SK-N-SH (cell line): Measurements from ENCODE around the gene PDE6D. TPM values are rescaled to one million over a fixed set of nuclear protein-coding genes. Genes with fewer than 3 reads are reported as not detected.

Experiments used
- CTCF ChIA-PET: fragments of 300-600, 350-600 bp; formaldehyde crosslinking; extraction: SDS; loops from one replicate; lab custom pipeline; 2021; lab: Yijun Ruan, JAX
- POLR2A ChIA-PET: fragments of 350-600 bp; sonication (Branson Sonifier 250); formaldehyde crosslinking; extraction: SDS; loops from one replicate; lab custom pipeline; 2020; ENCODE audit warnings: antibody characterized with exemption, inconsistent platforms; lab: Yijun Ruan, JAX
- DNase-seq: peaks from one replicate; pipeline ENCODE4 v3.0.0; 2012
- H2AFZ ChIP-seq: fragments of 200-600 bp; sonication (generic); 2 replicates; pipeline ENCODE4 v1.8.1; 2016; ENCODE audit warnings: antibody characterized with exemption, mild to moderate bottlenecking, low read depth
- H3F3A ChIP-seq: fragments of 200-600 bp; sonication (generic); replicated peaks from 2 replicates; pipeline ENCODE3; 2016; ENCODE audit warnings: antibody characterized with exemption, mild to moderate bottlenecking; ENCODE audit not compliant: insufficient read depth
- H3K27ac ChIP-seq, 2 experiments: fragments of 200-500 bp in 1 of 2; fragments of 200-600 bp in 1 of 2; sonication (Bioruptor generic) in 1 of 2; sonication (generic), shearing (Covaris generic) in 1 of 2; 2 replicates each; pipeline versions ENCODE4 v1.5.1 to v1.6.1; 2014 to 2016; ENCODE audit warnings: low read depth in 2 of 2, inconsistent platforms in 1 of 2, low read length in 1 of 2, mild to moderate bottlenecking in 1 of 2, mixed read lengths in 1 of 2
- H3K27me3 ChIP-seq: fragments of 200-600 bp; sonication (generic), shearing (Covaris generic); 2 replicates; pipeline ENCODE4 v1.6.1; 2016; ENCODE audit warnings: mixed run types; ENCODE audit not compliant: insufficient read depth
- H3K36me3 ChIP-seq, 2 experiments: fragments of 200-500 bp in 1 of 2; fragments of 200-600 bp in 1 of 2; sonication (Bioruptor generic) in 1 of 2; sonication (generic) in 1 of 2; replicated peaks in 1 of 2; 2 replicates each; pipeline versions ENCODE3 to v1.5.1; 2014 to 2016; ENCODE audit warnings: low read length in 1 of 2, mild to moderate bottlenecking in 1 of 2; ENCODE audit not compliant: insufficient read depth in 2 of 2, control insufficient read depth in 1 of 2
- H3K4me1 ChIP-seq, 2 experiments: fragments of 200-500 bp in 1 of 2; fragments of 200-600 bp in 1 of 2; sonication (Bioruptor generic) in 1 of 2; sonication (generic), shearing (Covaris generic) in 1 of 2; 2 replicates each; pipeline versions ENCODE4 v1.5.1 to v1.6.1; 2014 to 2016; ENCODE audit warnings: low read depth in 1 of 2, low read length in 1 of 2, mixed run types in 1 of 2; ENCODE audit not compliant: insufficient read depth in 2 of 2, control insufficient read depth in 1 of 2
- H3K4me2 ChIP-seq: fragments of 200-600 bp; sonication (generic), shearing (Covaris generic); 2 replicates; pipeline ENCODE4 v1.6.1; 2017; ENCODE audit warnings: mixed run types
- H3K4me3 ChIP-seq, 2 experiments: fragments of 200-500 bp in 1 of 2; fragments of 200-600 bp in 1 of 2; sonication (Bioruptor generic) in 1 of 2; sonication (generic), shearing (Covaris generic) in 1 of 2; 2 replicates each; pipeline versions ENCODE4 v1.5.1 to v1.8.1; 2014 to 2016; ENCODE audit warnings: low read depth in 2 of 2, inconsistent platforms in 1 of 2, low read length in 1 of 2, mild to moderate bottlenecking in 1 of 2, mixed read lengths in 1 of 2, moderate library complexity in 1 of 2
- H3K79me2 ChIP-seq: fragments of 200-600 bp; sonication (generic); 2 replicates; pipeline ENCODE4 v1.8.1; 2017; ENCODE audit warnings: mild to moderate bottlenecking; ENCODE audit not compliant: insufficient read depth
- H3K9ac ChIP-seq: fragments of 200-600 bp; sonication (generic); 2 replicates; pipeline ENCODE4 v1.6.1; 2017; ENCODE audit warnings: mixed run types
- H3K9me2 ChIP-seq: fragments of 200-600 bp; sonication (generic); 2 replicates; pipeline ENCODE4 v1.6.1; 2017; ENCODE audit warnings: mixed run types
- H3K9me3 ChIP-seq: fragments of 200-600 bp; sonication (generic); 2 replicates; pipeline ENCODE4 v1.6.1; 2017; ENCODE audit warnings: mixed run types, mild to moderate bottlenecking, moderate library complexity
- H4K20me1 ChIP-seq: fragments of 200-600 bp; sonication (generic); 2 replicates; pipeline ENCODE4 v1.6.1; 2017; ENCODE audit warnings: mild to moderate bottlenecking, mixed run types; ENCODE audit not compliant: insufficient read depth
- CHD2 ChIP-seq: fragments of 150-350 bp; IDR thresholded peaks from 2 replicates; pipeline ENCODE4 v1.6.1; 2018; ENCODE audit warnings: low read length; ENCODE audit not compliant: partially characterized antibody
- CTCF ChIP-seq: fragments of 200-600 bp; sonication (generic); IDR thresholded peaks from 2 replicates; pipeline ENCODE4 v1.6.1; 2017; ENCODE audit warnings: antibody characterized with exemption, mild to moderate bottlenecking, moderate library complexity
- EZH2phosphoT487 ChIP-seq: fragments of 200-600 bp; sonication (generic); IDR thresholded peaks from 2 replicates; pipeline ENCODE4 v1.6.1; 2017; ENCODE audit warnings: low read depth, mixed run types, mild to moderate bottlenecking, antibody characterized with exemption, moderate library complexity, borderline replicate concordance
- JUND ChIP-seq: IDR thresholded peaks from 2 replicates; pipeline ENCODE4 v1.4.0; 2012
- MXI1 ChIP-seq: IDR thresholded peaks from 2 replicates; pipeline ENCODE4 v1.6.1; 2012; ENCODE audit warnings: mild to moderate bottlenecking, low read depth, low read length, improper control_type of control experiment
- NFIC ChIP-seq: IDR thresholded peaks from 2 replicates; pipeline ENCODE4 v1.4.0; 2012; ENCODE audit warnings: borderline replicate concordance
- NRF1 ChIP-seq: IDR thresholded peaks from 2 replicates; pipeline ENCODE4 v1.6.1; 2012; ENCODE audit warnings: low read depth, mild to moderate bottlenecking, low read length
- PBX3 ChIP-seq: IDR thresholded peaks from 2 replicates; pipeline ENCODE4; 2012
- RAD21 ChIP-seq: IDR thresholded peaks from 2 replicates; pipeline ENCODE4 v1.6.1; 2012; ENCODE audit warnings: mild to moderate bottlenecking, low read length
- RCOR1 ChIP-seq: fragments of 150-350 bp; IDR thresholded peaks from 2 replicates; pipeline ENCODE4 v1.6.1; 2017; ENCODE audit warnings: antibody characterized with exemption, low read length
- SIN3A ChIP-seq: IDR thresholded peaks from 2 replicates; pipeline ENCODE4 v1.6.1; 2012; ENCODE audit warnings: low read depth, mild to moderate bottlenecking, low read length, moderate library complexity, borderline replicate concordance
- SMC3 ChIP-seq: IDR thresholded peaks from 2 replicates; pipeline ENCODE4 v1.6.1; 2012; ENCODE audit warnings: low read depth, low read length, improper control_type of control experiment
- TAF1 ChIP-seq: IDR thresholded peaks from 2 replicates; pipeline ENCODE4 v1.6.1; 2012; ENCODE audit warnings: low read depth, mild to moderate bottlenecking, low read length, moderate library complexity, borderline replicate concordance
- TCF12 ChIP-seq: IDR thresholded peaks from 2 replicates; pipeline ENCODE4 v1.4.0; 2012
- USF1 ChIP-seq: IDR thresholded peaks from 2 replicates; pipeline ENCODE4 v1.4.0; 2012; ENCODE audit warnings: low read depth, borderline replicate concordance
- YY1 ChIP-seq: IDR thresholded peaks from 2 replicates; pipeline ENCODE4 v1.4.0; 2012; ENCODE audit warnings: low read depth, mild to moderate bottlenecking
- WGBS: methylation state at CpG from one replicate; pipeline ENCODE4 v1.1.6; 2017; ENCODE audit warnings: low lambda C conversion rate; 5-methylcytosine and 5-hydroxymethylcytosine counted together
- polyA plus RNA-seq, 3 experiments: library from polyadenylated mRNA; depleted of rRNA; stranded (reverse); fragments of >200 nt; gene quantifications; 2 replicates each; pipeline ENCODE4 v1.2.3, GENCODE V29; 2012

Gene PDE6D
- polyA plus RNA-seq, 1 of the 3 experiments (the other 2 are of a cell fraction) = 33.9 TPM

- Histone ChIP-seq H3F3A (peaks cover 27% of the 10 kb centered on the region), H3K79me2 (peaks cover 36% of the 10 kb centered on the region), H3K4me3 (no peak overlapping the region; a peak in 1 of 4 replicates), H4K20me1 (peaks cover 50% of the 10 kb centered on the region), H3K9me2 (no peaks in the 10 kb centered on the region), H3K36me3 (peaks cover 17 to 23% of the 10 kb centered on the region in 2 experiments), H3K9me3 (no peaks in the 10 kb centered on the region), H3K27ac (peak overlapping the region; percentile 50 to 56), H3K27me3 (no peaks in the 10 kb centered on the region), H3K9ac (no peak overlapping the region), H2AFZ (no peak overlapping the region), H3K4me2 (no peak overlapping the region), H3K4me1 (peaks cover 20 to 32% of the 10 kb centered on the region in 2 experiments; a peak in 3 of 4 replicates)
- ChIA-PET CTCF (interaction anchor here (0.5 to 34.6 kb wide), 59 partner anchors 8 to 478 kb away, joined by 3 to 1218 read pairs (median 5); partner anchors contain the start of gene COPS7B), POLR2A (interaction anchor here (0.6 to 3.4 kb wide), 12 partner anchors 11 to 101 kb away, joined by 3 to 20 read pairs (median 4); no protein-coding TSS in a partner anchor)
- peak; percentile 76 for DNase-seq
- 55% methylated on average over 12 of the region's 17 CpGs for WGBS
- TF ChIP-seq PBX3 = no peak; the same call in 1 of the 2 replicates
- peak; percentile 73 for TF ChIP-seq SMC3
- TF ChIP-seq RAD21 = peak; percentile 79
- peak; percentile 86; the same call in 1 of the 2 replicates for TF ChIP-seq SIN3A
- TF ChIP-seq CTCF = peak; percentile 93
- TF ChIP-seq JUND = 0 out of 2 replicates have a peak, but pooled peaks have one; percentile 23
- peak; percentile 46 for TF ChIP-seq CHD2
- TF ChIP-seq MXI1 = no peak
Observed at GRCh38 chr2:231714639-231715498, 66.2 kb downstream of the PDE6D start.

GRCh38 chr2:231713730-231714638 is 67.1 kb downstream of the PDE6D start:
- no peak overlapping the region for H3K4me3 ChIP-seq
- H3K4me2 ChIP-seq = peak overlapping the region; percentile 63; the same call in 1 of the 2 replicates
- H3K27me3 ChIP-seq = no peaks in the 10 kb centered on the region
- peaks cover 27% of the 10 kb centered on the region for H3F3A ChIP-seq
- DNase-seq = peak; percentile 88
- peak overlapping the region; percentile 50 to 56 for H3K27ac ChIP-seq
- H2AFZ ChIP-seq = no peak overlapping the region
- no peak overlapping the region; the same call in 1 of the 2 replicates for H3K9ac ChIP-seq
- peaks cover 58% of the 10 kb centered on the region for H4K20me1 ChIP-seq
- H3K36me3 ChIP-seq = peaks cover 17 to 23% of the 10 kb centered on the region in 2 experiments
- H3K4me1 ChIP-seq = peaks cover 20 to 32% of the 10 kb centered on the region in 2 experiments; a peak in 3 of 4 replicates
- ChIA-PET CTCF (interaction anchor here (0.5 to 34.6 kb wide), 54 partner anchors 8 to 251 kb away, joined by 3 to 1218 read pairs (median 6); partner anchors contain the start of gene COPS7B), POLR2A (interaction anchor here (0.6 to 3.4 kb wide), 15 partner anchors 12 to 100 kb away, joined by 3 to 20 read pairs (median 4); no protein-coding TSS in a partner anchor)
- 36% methylated on average over 11 of the region's 15 CpGs for WGBS
- H3K9me3 ChIP-seq = no peaks in the 10 kb centered on the region
- H3K9me2 ChIP-seq = no peaks in the 10 kb centered on the region
- H3K79me2 ChIP-seq = peaks cover 45% of the 10 kb centered on the region
- TF ChIP-seq EZH2phosphoT487 (no peak), CHD2 (peak; percentile 49), NFIC (peak; percentile 89), CTCF (peak; percentile 95), YY1 (no peak), USF1 (peak; percentile 63; the same call in 1 of the 2 replicates), SIN3A (peak; percentile 82; the same call in 1 of the 2 replicates), TCF12 (no peak), RCOR1 (0 out of 2 replicates have a peak, but pooled peaks have one; percentile 16), NRF1 (no peak), TAF1 (peak; percentile 27; the same call in 1 of the 2 replicates), RAD21 (peak; percentile 61)
